ENCODE measurements around the gene ATP11C.

DNA sequence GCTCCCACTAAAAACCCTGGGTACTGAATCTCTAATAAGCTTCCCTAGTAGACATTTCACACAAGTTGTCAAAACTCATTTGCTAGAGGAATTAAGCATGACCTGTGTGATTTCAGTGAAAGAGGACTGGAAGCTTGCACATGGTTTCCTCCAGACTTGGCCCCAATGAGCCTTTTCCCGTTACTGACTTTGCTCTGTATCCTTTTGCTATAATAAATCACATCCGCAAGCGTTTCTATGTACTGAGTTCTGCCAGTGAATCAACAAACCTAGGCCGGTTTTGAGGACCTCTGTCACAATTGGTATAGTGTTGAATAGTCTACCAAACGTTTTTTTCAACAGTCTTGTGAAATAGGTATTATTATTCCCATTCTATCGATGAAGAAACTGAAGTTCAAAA is 8.2 kb downstream of the ATP11C start:
- TF ChIP-seq, protein P1, sequence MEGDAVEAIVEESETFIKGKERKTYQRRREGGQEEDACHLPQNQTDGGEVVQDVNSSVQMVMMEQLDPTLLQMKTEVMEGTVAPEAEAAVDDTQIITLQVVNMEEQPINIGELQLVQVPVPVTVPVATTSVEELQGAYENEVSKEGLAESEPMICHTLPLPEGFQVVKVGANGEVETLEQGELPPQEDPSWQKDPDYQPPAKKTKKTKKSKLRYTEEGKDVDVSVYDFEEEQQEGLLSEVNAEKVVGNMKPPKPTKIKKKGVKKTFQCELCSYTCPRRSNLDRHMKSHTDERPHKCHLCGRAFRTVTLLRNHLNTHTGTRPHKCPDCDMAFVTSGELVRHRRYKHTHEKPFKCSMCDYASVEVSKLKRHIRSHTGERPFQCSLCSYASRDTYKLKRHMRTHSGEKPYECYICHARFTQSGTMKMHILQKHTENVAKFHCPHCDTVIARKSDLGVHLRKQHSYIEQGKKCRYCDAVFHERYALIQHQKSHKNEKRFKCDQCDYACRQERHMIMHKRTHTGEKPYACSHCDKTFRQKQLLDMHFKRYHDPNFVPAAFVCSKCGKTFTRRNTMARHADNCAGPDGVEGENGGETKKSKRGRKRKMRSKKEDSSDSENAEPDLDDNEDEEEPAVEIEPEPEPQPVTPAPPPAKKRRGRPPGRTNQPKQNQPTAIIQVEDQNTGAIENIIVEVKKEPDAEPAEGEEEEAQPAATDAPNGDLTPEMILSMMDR (IDR thresholded peaks at IDR 0.05): no peak
- TF ChIP-seq POLR2A (IDR thresholded peaks at IDR 0.05) (no peak), POLR2AphosphoS5 (IDR thresholded peaks at IDR 0.05) (peak; percentile 31)

Data from gastroesophageal sphincter (tissue), 3 donors.